ENCODE results near the gene DDX53. TPM values are rescaled to one million over a fixed set of nuclear protein-coding genes. Genes with fewer than 3 reads are reported as not detected.

DDX53 gene
- total RNA-seq (not detected), polyA plus RNA-seq (not detected)
- long read RNA-seq, donor 1, result 0 reads
- long read RNA-seq, donor 2, partial matches to known transcripts, result 0 of 2 reads
- long read RNA-seq, donor 2, other reads (novel, unspliced or antisense), result 0 of 2 reads
- long read RNA-seq, donor 3, result 0 reads

- 82 to 87% (median 86%) methylated on average over 23 of the region's 23 CpGs for WGBS, 3 donors
- DNase-seq, result no peak
- Histone ChIP-seq H3K36me3 (no peaks in the 10 kb centered on the region), H3K27ac (no peak within 1 kb of the TSS), H3K4me1 (ENCODE audit: insufficient read depth) (no peaks in the 10 kb centered on the region), H3K27me3 (no peaks in the 10 kb centered on the region), H3K9me3 (no peaks in the 10 kb centered on the region), H3K4me3 (no peak within 1 kb of the TSS)
- TF ChIP-seq EP300 (IDR thresholded peaks at IDR 0.05) (no peak), POLR2A (IDR thresholded peaks at IDR 0.05) (no peak), CTCF (IDR thresholded peaks at IDR 0.05) (no peak)
- intact Hi-C loops (cut with DNase I), result no loop called here
Measured at GRCh38 chrX:22999696-23000223, at the start of gene DDX53. Gene DDX53, plus strand, starts transcription at chrX:22999960. Its CDS starts 98 bp downstream, at chrX:23000058.

GRCh38 chrX:22950269-22951266, 49.2 kb upstream of the DDX53 start:
- peak; percentile 27 to 63 (median 38) for DNase-seq
- no peaks in the 10 kb centered on the region for H3K4me1 ChIP-seq (ENCODE audit: insufficient read depth)

GRCh38 chrX:22952010-22952409, 47.8 kb upstream of the DDX53 start:
- intact Hi-C loops (cut with DNase I), result no loop called here
- 17 to 30% (median 25%) methylated on average over 6 of the region's 6 CpGs for WGBS, 3 donors

More at GRCh38 chrX:22950269-22951266, 49.2 kb upstream of the DDX53 start:
- WGBS, 3 donors, result 63 to 66% (median 64%) methylated on average over 5 of the region's 5 CpGs
- TF ChIP-seq POLR2A (IDR thresholded peaks at IDR 0.05) (no peak), EP300 (IDR thresholded peaks at IDR 0.05) (no peak), CTCF (IDR thresholded peaks at IDR 0.05) (no peak)
- H3K27me3 ChIP-seq, result no peaks in the 10 kb centered on the region
- H3K4me3 ChIP-seq, result no peak overlapping the region
- H3K9me3 ChIP-seq, result no peaks in the 10 kb centered on the region
- intact Hi-C loops (cut with DNase I), result no loop called here
- H3K36me3 ChIP-seq, result no peaks in the 10 kb centered on the region
- H3K27ac ChIP-seq, result no peak overlapping the region

More at GRCh38 chrX:22952010-22952409, 47.8 kb upstream of the DDX53 start:
- Histone ChIP-seq H3K4me1 (ENCODE audit: insufficient read depth) (no peaks in the 10 kb centered on the region), H3K9me3 (no peaks in the 10 kb centered on the region), H3K36me3 (no peaks in the 10 kb centered on the region), H3K27ac (no peak overlapping the region), H3K27me3 (no peaks in the 10 kb centered on the region), H3K4me3 (no peak overlapping the region)
- DNase-seq, result no peak
- TF ChIP-seq EP300 (IDR thresholded peaks at IDR 0.05) (no peak), CTCF (IDR thresholded peaks at IDR 0.05) (no peak), POLR2A (IDR thresholded peaks at IDR 0.05) (no peak)

All from ovary (tissue), 10 donors.